Right lobe of liver (tissue), 6 donors: ENCODE results near the gene NXPH1. TPM values are rescaled to one million over a fixed set of nuclear protein-coding genes. Genes with fewer than 3 reads are reported as not detected.
A peak's percentile ranks its signal among the peaks of the same experiment; 100 is the strongest.

ENCODE experiments used
- ATAC-seq, 4 donors: fragments of 200-7000 bp; cut with Tn5 transposase; one replicate each; pipeline ENCODE4 v1.9.1; 2020; ENCODE audit warnings: mild to moderate bottlenecking in 4 of 4, moderate library complexity in 4 of 4
- DNase-seq, 3 donors: peaks; one replicate each; pipeline ENCODE4 v3.0.0-alpha.2; 2020
- H3K27ac ChIP-seq, 3 donors: fragments of 200-600 bp; one replicate each; pipeline ENCODE4 v1.8.0; 2022
- H3K27me3 ChIP-seq, 2 donors: fragments of 200-600 bp; one replicate each; pipeline ENCODE4 v1.8.0; 2022
- H3K36me3 ChIP-seq, 4 donors: fragments of 200-600 bp; sonication (generic) in 1 of 4; one replicate each; pipeline versions ENCODE4 v1.5.1 to v1.8.0; 2017 to 2022; ENCODE audit warnings: control low read depth in 1 of 4
- H3K4me1 ChIP-seq, 4 donors: fragments of 200-600 bp; sonication (generic) in 1 of 4; one replicate each; pipeline versions ENCODE4 v1.5.1 to v1.8.0; 2017 to 2022; ENCODE audit warnings: control low read depth in 1 of 4
- H3K4me3 ChIP-seq, 3 donors: fragments of 200-600 bp; one replicate each; pipeline ENCODE4 v1.8.0; 2022
- H3K9me3 ChIP-seq, 4 donors: fragments of 200-600 bp; sonication (generic) in 1 of 4; one replicate each; pipeline versions ENCODE4 v1.5.1 to v1.8.0; 2017 to 2022; ENCODE audit warnings: control low read depth in 1 of 4
- POLR2A ChIP-seq: fragments of 450-650 bp; IDR thresholded peaks from one replicate; pipeline ENCODE4 v1.6.1; 2017; ENCODE audit warnings: antibody characterized with exemption, mild to moderate bottlenecking
- WGBS: methylation state at CpG from one replicate; pipeline ENCODE4 v1.1.6; 2018; ENCODE audit warnings: low coverage, low lambda C conversion rate; ENCODE audit not compliant: insufficient coverage; ENCODE audit errors: missing lambda C conversion rate; 5-methylcytosine and 5-hydroxymethylcytosine counted together
- intact Hi-C, 2 donors: fragments of 100-400 bp; cut with DNase I; formaldehyde crosslinking; loops; one replicate each; pipeline versions ENCODE4 v1.11.2 to v1.14.1; 2022
- total RNA-seq, 6 experiments: library from RNA; depleted of rRNA in 2 of 6; stranded (reverse); fragments of >200 nt in 2 of 6; fragmentation: NEBNext Ultra II Directional in 3 of 6; extraction: Animal tissue kit (Norgen Biotek cat#: 25700) in 3 of 6; gene quantifications; one replicate each; pipeline versions ENCODE4 v1.1.0 to v1.2.4, GENCODE V29; 2016 to 2023
- TF ChIP-seq, protein P1 (sequence below), 4 donors: fragments of 200-600 bp in 3 of 4; fragments of 450-650 bp in 1 of 4; IDR thresholded peaks; one replicate each; pipeline versions ENCODE4 v1.5.1 to v1.8.0; 2016 to 2022; ENCODE audit warnings: antibody characterized with exemption in 4 of 4, mild to moderate bottlenecking in 2 of 4
- donor health status: DM: no; HTN: yes; CAD: no.
- donor health status: DM: no; HTN: no; CAD: no.
- donor health status: DM: no; HTN: no; CAD: no.
- donor health status: DM: no; HTN: yes; CAD: no.
- donor health status: DM: no; HTN: yes; CAD: no.

NXPH1 gene
- total RNA-seq, 6 experiments from 2014 or later, result not detected

DNA sequence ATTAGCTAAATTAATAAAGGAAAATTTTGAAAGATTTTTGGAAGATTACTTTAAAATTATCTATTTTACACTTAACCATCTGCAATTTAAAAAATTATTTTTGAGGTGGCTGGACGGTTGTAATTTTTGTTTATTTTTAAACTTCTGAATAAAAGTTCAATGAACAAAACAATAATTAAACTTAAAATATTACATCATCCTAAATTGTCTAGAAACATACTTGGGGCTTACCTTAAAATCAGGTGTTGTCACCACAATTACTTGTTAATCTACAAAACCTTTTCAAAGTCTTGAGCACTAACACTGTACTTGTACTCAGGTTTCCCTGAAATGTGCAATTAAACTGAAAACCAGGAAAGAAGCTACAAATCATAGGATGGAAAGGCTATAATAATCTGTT is 328.3 kb downstream of the NXPH1 start:
- ATAC-seq (no peak), DNase-seq (no peak)
- intact Hi-C loops, result no loop called here
- WGBS, result 46% methylated on average over 1 of the region's 1 CpG
- no peaks in the 10 kb centered on the region for H3K9me3 ChIP-seq
- H3K36me3 ChIP-seq, result no peaks in the 10 kb centered on the region
- no peaks in the 10 kb centered on the region for H3K27me3 ChIP-seq
- TF ChIP-seq POLR2A, result no peak
- TF ChIP-seq, protein P1, sequence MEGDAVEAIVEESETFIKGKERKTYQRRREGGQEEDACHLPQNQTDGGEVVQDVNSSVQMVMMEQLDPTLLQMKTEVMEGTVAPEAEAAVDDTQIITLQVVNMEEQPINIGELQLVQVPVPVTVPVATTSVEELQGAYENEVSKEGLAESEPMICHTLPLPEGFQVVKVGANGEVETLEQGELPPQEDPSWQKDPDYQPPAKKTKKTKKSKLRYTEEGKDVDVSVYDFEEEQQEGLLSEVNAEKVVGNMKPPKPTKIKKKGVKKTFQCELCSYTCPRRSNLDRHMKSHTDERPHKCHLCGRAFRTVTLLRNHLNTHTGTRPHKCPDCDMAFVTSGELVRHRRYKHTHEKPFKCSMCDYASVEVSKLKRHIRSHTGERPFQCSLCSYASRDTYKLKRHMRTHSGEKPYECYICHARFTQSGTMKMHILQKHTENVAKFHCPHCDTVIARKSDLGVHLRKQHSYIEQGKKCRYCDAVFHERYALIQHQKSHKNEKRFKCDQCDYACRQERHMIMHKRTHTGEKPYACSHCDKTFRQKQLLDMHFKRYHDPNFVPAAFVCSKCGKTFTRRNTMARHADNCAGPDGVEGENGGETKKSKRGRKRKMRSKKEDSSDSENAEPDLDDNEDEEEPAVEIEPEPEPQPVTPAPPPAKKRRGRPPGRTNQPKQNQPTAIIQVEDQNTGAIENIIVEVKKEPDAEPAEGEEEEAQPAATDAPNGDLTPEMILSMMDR (IDR thresholded peaks at IDR 0.05), result no peak
- no peak overlapping the region for H3K4me3 ChIP-seq
- H3K27ac ChIP-seq, result no peak overlapping the region
- no peaks in the 10 kb centered on the region for H3K4me1 ChIP-seq

DNA sequence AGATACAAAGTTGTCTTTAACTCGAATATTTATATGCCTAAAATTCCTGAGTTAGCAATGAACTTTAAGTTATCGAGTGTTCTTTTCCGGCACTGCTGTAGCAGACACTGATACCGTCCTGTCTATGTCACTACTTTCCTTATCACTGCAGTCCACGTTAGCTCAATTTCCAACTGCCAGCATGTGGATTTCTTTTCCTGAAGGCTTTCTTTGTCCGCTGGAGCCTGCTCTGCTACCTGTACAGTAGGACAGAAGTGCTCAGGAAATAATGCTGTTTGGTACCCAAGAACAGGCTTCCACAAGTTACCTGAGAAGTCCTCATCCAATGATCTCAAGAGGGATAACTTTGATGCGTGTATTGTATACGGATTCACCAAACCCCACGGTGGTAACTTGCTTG is 329.4 kb downstream of the NXPH1 start:
- no peaks in the 10 kb centered on the region for H3K36me3 ChIP-seq
- 53% methylated on average over 9 of the region's 9 CpGs for WGBS
- no peaks in the 10 kb centered on the region for H3K27me3 ChIP-seq
- intact Hi-C loops, result no loop called here
- H3K4me3 ChIP-seq, result no peak overlapping the region
- ATAC-seq (peak; percentile 36 to 66 (median 42)), DNase-seq (no peak)
- no peaks in the 10 kb centered on the region for H3K4me1 ChIP-seq
- H3K9me3 ChIP-seq, result no peaks in the 10 kb centered on the region
- TF ChIP-seq, protein P1 (IDR thresholded peaks at IDR 0.05), result no peak
- no peak for TF ChIP-seq POLR2A
- no peak overlapping the region for H3K27ac ChIP-seq

DNA sequence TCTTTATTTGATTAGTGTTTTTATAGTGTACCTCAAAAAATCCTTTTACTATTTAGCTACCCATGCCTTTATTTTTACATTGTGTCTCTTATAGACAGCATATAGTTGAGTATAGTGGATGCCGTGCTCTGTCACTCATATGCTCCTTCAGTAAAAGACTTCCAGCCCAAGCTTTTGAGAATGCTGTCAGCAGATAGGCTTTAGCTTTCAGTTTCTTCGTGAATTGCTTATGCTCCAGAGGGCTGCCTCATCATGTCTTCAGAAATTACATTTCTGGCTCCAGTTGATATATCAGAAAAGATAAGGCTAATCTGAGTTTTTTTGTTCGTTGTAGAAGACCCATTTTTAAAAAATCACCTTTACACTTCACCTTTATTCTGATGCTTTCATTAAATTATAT is 332.0 kb downstream of the NXPH1 start:
- ATAC-seq, result peak in 1 of 4 donors; percentile 43

DNA sequence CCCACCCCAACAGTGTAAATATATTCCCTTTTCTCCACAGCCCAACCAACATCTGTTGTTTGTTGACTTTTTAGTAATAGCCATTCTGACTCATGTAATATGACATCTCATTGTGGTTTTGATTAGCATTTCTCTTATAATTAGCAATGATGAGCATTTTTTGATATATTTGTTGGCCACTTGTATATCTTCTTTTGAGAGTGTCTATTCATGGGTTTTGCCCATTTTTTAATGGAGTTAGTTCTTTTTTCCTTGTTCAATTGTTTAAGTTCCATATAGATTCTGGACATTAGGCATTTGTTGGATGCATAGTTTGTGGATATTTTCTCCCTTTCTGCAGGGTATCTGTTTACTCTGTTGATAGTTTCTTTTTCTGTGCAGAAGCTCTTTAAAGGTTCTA is 340.1 kb downstream of the NXPH1 start:
- Histone ChIP-seq H3K36me3 (no peaks in the 10 kb centered on the region), H3K9me3 (no peaks in the 10 kb centered on the region), H3K4me1 (no peaks in the 10 kb centered on the region), H3K27ac (no peak overlapping the region), H3K4me3 (no peak overlapping the region), H3K27me3 (no peaks in the 10 kb centered on the region)
- TF ChIP-seq POLR2A, result no peak
- TF ChIP-seq, protein P1 (IDR thresholded peaks at IDR 0.05), result no peak
- DNase-seq, result no peak
- intact Hi-C loops, result no loop called here
- ATAC-seq, result no peak

More for the DNA sequence above, 332.0 kb downstream of the NXPH1 start:
- Histone ChIP-seq H3K36me3 (no peaks in the 10 kb centered on the region), H3K27ac (no peak overlapping the region), H3K4me3 (no peak overlapping the region), H3K4me1 (no peaks in the 10 kb centered on the region), H3K27me3 (no peaks in the 10 kb centered on the region), H3K9me3 (no peaks in the 10 kb centered on the region)
- intact Hi-C loops, result no loop called here
- no peak for DNase-seq
- TF ChIP-seq, protein P1 (IDR thresholded peaks at IDR 0.05), result no peak
- no peak for TF ChIP-seq POLR2A
- WGBS, result 33% methylated on average over 3 of the region's 3 CpGs

DNA sequence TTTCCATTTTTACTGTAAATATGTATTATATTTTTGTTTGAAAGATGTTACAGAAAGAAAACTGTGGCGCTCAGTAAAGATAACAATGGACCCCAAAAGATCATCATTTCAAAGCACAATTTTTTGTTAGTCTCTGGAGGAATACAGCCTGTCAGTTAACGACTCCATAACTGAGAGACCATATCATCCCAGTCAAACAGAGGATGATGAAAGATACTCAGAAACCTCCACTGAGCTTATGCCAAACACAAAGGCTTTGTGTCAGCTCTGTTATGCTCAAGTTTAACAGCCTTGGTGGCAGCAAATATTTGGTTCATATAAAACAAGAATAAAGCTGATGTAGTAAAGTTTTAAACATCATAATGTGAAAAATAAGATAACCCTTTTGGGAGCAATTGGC is 345.1 kb downstream of the NXPH1 start:
- no peak overlapping the region for H3K4me3 ChIP-seq
- H3K27ac ChIP-seq, result no peak overlapping the region
- TF ChIP-seq, protein P1 (IDR thresholded peaks at IDR 0.05), result no peak
- no peak for TF ChIP-seq POLR2A
- DNase-seq (no peak), ATAC-seq (no peak)
- intact Hi-C loops, result no loop called here
- no peaks in the 10 kb centered on the region for H3K9me3 ChIP-seq
- H3K4me1 ChIP-seq, result no peaks in the 10 kb centered on the region
- no peaks in the 10 kb centered on the region for H3K36me3 ChIP-seq
- no peaks in the 10 kb centered on the region for H3K27me3 ChIP-seq
- WGBS, result 52% methylated on average over 2 of the region's 2 CpGs
